ENCODE results near the gene SMPD4.
"Not testable (repeated sequence)": the region's sequence is repeated elsewhere in the genome, so short reads cannot be mapped to it uniquely, and the experiment has no call there.

Gene SMPD4

DNA sequence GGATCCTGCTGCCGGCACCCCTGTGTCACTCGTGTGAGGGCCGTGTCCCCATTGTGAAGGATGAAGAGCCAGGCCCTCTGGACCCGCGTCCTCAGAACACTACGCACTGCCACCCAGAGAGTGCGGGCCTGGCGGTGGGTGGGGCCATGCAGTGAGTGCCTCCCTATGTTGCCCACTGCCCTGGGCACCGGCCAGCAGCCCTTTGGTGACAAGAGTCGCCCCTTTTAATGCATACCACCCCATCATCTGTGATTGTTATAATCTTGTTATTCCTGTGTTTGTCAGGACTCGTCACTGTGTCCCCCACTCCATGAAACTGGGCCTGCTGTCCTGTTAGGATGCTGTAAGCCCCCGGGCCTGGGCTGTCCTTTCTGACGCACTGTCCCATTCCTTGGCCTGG is 43.1 kb downstream of the SMPD4 start:
- not testable (repeated sequence) for DNase-seq

DNA sequence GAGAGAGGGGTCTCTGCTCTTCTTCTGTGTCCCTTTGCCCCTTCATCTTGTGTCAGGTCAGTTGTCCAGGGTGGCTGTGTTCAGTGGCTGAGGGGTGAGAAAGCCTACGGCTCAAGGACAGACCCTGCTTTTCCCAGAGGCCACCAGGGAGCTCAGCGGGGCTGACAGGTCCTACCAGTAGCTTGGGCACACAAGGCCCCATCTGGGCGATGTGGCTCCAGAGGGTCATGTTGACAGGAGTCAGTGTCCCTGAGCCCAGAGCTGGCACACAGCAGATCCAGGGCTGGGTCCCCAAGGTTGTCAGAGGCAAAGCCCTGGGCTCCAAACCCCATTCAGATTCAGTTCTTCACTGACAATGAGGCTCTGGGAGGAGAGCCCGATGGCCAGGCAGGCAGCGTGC is 44.3 kb downstream of the SMPD4 start:
- DNase-seq, result not testable (repeated sequence)

DNA sequence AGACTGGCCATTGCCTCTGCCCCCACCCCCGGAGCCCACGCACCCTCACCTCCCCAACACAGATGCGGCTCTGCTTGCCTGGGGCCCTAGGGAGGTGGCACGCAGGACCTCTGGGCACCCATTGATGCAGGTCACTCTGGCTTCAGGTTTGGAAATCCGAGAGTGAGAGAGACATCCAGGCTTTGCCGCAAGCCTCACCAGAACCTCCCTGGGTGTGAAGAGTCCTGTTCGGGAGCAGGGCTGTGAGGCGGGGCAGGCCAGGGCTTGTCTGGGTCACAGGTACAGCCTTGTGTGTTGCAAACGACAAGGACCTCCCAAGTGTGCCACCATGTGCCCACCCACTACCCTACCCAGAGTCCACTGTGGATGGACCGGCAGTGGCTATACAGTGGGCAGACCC is 44.9 kb downstream of the SMPD4 start:
- not testable (repeated sequence) for DNase-seq

DNA sequence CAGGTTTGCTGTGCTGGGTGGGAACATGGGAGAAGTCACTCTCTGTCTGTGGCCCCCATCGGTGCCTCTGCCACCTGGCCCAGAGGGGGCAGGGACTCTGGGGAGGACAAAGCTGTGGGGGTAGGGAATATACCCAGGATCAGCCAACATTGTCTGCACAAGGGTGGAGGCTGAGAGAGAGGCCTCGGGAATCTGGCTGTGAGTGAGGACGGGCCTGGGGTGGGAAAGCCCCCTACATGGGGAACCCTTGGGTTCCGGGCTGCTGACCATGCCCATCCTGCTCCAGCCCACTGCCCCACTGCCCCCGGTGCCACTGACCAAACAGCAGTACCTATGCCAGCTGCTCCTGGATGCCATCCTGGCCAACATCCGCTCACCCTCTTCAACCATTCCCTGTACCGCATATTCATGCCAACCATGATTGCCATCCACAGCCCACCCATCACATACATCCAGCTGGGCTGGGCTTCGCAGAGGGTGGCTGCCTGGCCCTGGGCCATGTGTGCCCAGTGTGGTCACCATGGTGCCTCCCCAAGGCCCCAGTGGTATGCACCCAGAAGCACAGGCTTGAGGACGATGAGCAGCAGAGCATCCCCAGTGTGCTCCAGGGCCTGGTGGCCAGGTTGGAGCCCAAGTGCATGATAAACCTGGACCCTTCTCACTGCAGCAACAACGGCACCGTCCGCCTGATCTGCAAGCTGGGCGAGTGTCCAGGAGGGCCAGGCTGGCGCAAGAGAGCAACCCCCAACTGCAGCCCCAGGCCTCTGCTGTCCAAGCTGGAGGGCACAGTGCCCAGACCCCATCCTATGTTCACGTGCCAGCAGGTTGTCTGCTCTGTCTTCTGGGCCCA is 45.5 kb downstream of the SMPD4 start:
- no peak for DNase-seq

DNA sequence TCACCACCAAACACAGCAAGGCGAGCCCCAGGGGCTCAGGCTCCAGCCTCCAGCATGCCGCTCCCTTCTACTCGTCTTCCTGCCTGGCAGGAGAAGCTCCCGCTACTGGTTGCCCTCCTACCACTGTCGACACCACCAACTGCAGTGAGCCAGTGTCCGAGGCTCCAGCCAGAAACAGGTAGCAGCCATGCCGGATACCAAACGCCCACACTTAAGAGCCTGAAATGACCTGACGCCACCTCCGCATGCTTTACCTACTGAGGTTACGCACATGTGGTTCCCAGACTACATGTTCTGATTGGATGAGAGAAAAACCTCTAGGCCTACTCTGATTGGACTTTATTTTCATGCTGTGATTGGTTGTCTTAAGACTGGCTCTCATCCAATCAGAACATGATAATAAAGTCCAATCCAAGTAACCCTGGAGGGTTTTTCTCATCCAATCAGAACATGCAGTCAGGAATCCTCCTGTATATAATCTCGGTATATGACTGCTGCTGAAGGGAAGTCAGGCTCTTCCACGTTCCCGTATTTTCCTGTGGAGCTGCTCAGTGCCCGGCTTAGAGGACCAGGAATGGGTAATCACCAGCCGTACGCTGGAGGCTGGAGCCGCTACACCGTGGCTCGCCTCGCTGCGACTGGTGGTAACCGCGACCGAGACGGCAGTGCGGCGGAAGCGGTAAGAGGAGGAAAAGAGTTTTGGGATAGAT is 52.1 kb downstream of the SMPD4 start, which contains the start of gene POTEF:
Gene POTEF, minus strand, starts transcription at position 103 of the 710 bp plus-strand sequence. CDS start 8,707 bp downstream, outside the sequence.
- not testable (repeated sequence) for DNase-seq

DNA sequence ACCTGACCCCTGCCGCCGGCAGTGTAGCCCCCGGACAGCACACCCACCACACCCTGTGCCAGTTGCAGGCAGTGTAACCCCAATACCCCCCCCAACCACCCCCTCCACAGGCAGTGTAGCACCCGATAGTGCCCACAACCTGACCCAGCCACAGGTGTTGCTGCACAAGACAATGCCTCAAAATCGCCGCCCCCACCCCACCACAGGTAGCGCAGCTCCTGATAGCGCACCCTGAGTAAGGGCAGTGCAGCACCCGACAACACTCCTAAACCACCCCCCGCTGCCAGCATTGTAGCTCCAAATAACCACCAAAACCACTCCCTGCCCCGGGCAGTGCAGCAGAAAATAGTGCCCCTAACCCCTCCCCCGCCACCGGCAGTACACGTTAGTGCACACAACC is 52.9 kb downstream of the SMPD4 start:
- DNase-seq, result not testable (repeated sequence)

DNA sequence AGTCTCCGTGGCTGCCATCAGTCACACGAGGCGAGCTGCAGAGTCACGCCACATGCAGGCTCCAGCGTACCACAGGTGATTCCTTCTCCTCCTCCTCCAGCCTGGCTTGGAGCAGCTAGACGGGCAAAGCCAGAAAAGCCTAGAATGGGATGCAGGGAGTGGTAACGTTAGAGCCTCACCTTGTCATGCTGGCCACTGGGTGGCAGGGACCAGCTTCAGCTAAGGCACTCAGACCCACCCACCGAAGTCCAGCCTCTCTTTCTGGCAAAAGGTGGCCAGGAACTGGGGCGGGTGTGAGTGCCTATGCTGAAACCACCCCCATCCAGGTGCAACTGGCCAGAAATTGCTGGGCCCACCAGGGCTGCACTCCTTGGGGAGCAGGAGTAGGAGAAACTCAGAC is 53.7 kb downstream of the SMPD4 start:
- DNase-seq, result not testable (repeated sequence)

DNA sequence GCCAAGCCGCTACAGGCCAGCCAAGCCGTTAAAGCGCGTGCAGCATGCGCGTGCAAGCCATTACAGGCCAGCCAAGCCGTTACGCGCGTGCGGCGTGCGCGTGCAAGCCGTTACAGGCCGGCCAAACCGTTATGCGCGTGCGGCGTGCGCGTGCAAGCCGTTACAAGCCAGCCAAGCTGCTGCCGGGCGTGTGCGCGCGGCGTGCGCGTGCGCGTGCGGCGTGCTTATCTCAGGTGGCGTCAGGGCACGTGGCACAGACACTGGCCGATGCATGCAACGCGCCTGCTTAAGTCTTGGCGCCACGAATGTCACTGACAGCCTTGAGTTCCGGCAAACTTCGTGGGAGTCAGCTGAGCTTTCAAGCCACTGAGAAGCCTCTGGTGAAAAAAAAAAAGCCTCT is 60.5 kb downstream of the SMPD4 start:
- DNase-seq, result not testable (repeated sequence)

DNA sequence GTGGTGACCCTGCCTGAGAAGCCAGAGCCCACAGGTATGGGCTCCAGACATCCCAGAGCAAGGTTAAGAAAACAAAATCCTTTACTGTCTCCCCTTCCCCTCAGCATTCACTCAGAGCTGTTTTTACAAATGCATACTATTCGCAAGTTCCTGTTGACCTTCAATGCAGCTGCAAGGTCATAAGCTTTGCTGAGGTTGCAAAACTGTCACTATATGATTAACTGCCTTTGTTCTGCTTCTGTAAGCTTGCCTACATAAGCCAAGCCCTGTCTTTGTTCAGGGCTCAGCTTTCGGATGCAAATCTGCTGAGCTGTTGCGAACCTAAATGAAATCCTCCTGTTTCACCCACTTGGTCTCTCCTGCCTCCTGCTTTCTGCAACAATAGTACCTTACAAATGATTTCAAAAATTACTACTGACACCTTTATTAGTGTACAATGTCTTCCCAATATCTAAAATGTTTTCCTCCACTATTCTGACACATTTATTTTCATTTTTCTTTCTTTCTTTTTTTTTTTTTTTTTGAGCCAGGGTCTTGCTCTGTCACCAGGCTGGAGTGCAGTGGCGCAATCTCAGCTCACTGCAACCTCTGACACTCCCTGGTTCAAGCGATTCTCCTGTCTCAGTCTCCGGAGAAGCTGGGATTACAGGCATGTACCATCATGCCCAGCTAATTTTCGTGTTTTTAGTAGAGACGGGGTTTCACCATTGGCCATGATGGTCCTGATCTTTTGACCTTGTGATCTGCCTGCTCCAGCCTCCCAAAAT is 78.6 kb downstream of the SMPD4 start:
- DNase-seq, result not testable (repeated sequence)

Measured in SW 1271 (cell line).